ENCODE data around the gene DGKK.
"Not testable (repeated sequence)": the region's sequence is repeated elsewhere in the genome, so short reads cannot be mapped to it uniquely, and the experiment has no call there.

DGKK gene

DNA sequence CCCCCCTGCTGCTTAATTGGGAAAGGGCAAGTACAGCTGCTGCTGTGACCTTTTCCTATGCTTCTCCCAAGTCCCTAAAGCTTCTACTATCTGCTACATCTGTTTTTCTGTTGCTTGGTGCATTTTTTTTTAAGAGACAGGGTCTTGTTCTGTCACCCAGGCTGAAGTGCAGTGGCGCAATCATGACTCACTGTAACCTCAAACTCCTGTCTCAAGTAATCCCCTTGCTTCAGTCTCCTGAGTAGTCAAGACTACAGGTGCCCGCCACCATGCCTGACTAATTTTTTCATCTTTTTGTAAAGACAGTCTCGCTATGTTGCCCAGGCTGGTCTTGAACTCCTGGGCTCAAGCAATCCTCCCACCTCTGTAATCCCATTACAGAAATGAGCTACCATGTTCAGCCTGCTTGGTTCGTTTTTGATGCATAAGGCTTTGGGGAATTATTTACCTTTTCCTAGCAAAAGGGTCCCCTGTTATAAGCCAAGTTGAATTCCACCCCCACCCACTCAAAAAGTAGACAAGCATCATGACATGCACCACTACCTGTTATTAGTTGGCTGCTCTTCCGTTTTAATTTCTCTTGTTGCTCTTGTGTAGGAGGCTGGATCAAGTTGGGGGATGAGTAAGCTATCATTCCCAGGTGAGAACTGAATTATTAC lies 39.6 kb downstream of the DGKK start:
- no peak for FAIRE-seq

DNA sequence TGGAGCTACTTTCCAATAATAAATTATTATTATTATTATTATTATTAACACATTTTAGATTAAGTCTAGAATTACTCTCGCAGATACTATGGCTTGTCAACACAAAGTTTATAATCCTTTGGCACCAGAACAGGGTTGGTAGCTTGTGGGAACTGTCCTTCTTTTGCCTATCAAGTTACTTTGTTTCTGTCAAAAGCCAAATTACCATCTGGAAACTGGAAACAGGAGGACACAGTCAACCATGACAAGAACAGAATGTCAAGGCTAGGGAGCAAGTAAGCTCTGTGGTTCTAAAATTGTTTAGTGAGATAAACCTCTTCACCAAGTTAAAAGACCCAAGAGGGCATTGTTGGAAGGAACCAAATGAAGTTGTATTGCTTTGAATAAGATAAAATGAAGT lies 42.5 kb downstream of the DGKK start:
- FAIRE-seq, result no peak

DNA sequence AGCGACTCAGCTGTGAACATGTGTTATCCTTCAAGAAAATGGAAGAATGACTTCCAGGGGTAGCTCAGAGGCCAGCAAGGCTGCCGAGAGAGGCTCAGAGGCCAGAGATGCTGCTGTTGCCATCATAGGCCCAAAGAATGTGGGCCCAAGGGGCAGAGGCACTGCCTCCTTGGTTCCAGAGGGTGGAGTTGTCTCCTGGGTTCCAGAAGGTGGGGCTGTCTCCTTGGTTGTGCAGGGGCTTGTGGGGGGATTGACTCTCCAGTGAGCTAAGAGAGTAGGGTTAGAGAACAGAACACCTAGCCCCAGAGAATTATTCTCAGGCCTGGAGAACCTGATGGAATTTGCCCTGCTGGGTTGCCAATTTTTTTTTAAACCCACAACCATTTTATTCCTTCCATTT lies 62.6 kb downstream of the DGKK start:
- FAIRE-seq, result no peak

DNA sequence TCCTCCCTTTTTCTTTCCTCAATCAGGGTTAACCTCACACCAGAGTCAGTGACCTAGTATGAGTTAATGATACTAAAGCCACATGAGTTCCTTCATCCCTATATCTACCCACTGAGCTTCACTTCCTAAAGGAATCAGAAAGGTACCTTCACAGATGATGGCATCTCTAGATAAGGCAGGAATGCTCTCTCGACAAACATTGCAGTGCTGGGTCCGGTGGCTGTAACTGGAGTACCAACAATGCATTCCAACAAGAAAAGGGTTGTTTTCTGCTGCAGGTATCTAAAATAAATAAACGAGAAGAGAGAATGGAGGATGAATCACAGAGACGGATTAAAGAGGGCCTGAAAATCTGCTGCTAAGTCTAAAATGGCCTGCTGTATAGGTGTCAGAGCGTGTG lies 66.7 kb downstream of the DGKK start:
- FAIRE-seq, result no peak

DNA sequence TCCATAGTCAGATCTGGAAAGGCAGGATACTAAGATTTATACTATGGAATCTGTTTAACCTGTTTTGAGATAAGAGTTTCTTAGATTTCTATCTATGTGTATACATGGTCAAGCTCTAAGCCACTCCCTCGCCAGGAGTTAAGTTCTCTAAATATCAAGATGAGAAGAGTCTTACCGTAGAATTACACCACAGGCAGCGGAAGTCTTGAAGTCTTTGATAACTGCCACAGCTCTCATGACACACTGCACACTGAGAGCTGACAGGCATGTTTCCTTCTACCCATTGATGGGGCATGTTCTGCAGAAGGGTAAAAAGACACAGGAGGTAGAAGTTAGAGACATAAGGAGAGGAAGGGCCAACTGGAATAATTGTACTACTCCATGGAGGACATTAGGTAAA lies 67.7 kb downstream of the DGKK start:
- no peak for FAIRE-seq

DNA sequence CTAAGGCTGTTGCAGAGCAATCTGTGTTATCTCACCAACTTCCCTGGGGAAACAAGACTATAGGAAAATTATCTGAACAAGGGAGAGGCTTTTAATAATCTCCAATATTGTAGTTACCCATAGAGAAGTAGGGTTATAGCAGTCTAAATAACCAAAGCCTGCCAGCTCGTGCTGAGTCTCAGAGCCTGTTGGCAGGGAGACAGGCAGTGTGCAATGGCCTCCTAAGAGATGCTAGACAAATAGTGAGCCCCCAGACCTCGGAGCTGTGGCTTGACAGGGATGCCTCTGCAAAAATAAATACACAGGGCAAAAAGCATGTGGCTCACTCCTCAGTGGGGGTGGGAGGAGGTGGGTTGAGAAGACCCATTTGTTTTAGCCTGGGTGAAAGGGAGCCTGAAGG lies 76.7 kb downstream of the DGKK start:
- FAIRE-seq, result no peak

DNA sequence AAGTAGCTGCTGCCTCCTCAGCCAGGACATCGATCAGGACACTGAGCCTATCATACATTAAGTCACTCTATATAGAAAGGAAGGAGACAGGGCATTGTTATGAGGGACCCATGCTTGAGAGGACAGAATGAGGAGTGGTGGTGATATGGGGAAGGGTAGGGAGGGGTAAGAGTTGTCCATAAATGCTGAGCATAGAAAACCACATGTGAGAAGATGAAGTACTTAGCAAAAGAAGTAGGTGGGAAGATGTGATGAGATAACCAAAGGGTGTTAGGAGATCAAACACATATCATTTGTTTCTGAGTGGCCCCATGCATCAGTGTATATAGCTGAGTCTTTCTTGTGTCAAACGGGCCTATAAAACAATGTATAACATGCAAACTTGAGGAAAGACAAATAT lies 84.1 kb downstream of the DGKK start:
- no peak for FAIRE-seq

DNA sequence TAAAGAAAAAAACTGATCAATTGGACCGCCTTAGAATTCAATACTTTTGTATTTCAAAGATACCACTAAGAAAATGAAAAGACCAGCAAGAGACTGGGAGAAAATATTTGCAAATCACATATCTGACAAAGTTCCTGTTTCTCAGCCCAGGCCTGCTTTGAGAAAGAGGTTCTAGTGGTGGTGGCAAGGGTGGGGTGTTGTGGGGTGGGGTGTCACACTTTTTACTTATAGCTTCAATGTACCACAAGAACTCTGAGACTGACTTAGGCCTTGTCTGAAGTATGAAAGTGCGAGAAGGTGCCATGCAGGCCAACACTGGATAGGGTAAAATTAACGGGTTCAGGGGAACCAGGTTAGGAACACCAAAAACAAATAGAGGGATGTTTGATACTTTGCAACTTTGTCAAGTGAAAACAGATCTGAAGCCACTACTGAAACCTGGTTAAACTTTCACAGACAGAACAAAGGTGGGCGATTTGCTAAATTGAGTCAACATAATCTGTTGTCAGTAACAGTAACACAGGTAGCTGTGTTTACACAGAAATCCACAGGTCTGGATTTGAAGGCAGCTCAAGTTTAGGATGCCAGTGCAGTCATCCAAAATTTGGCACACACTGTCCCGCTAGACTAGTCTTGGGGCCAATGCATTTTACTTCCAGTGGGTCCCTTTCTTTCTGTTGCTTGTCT lies 88.8 kb downstream of the DGKK start:
- no peak for FAIRE-seq

DNA sequence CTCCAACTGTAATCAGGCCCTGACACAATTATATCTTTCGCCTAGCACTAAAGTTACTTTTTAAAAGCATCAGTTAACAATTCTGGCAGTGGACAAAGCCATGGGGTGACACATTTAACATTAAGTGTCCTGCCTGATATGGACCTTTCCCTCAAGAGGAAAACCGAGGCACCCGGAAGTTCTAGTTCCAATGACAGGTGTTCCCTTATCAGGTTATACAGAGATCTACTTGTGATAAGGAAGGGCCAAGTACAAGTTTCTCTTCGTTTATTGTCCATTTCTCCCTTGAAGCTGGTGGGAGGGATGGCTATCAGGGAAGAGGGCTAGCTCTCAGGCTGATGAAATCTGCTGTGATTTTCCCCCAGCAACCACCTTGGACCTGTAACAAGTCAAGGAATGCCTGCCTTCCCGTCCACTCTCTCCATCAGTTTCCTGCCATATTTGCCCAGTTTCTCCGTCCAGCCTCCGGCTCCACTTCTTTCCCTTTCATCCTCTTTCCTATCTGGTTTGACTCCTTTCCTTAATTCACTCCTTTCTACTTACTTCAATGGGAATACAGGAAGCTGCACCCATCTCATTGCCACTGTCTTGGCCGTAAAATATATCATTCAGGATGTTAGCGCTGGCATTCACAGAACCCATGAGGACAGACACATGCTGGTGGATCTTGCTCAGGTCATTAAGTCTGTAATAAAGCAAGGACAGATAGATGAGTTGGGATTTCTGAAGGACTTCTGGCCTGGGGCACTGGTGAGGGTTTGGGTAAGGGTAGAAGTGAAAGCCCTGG lies 95.0 kb downstream of the DGKK start:
- no peak for FAIRE-seq

DNA sequence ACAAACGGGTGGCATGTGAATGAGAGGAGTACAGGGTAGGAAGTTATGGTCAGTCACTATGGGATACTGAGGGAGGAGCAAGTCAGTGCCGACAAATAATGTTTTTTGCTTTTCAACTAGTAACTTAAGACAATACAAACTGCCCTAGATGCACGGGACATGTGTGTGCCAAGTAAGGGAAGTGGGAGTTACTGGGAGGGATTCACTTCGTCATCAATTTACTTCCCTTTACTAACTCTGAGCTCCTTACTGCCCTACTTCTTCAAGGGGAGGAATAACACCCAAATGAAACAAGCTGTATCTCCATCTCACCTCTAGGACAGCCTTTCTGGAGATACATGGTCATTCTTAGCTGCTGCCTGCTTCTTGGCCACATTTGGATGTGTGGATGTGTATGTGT lies 97.7 kb downstream of the DGKK start:
- FAIRE-seq, result no peak

DNA sequence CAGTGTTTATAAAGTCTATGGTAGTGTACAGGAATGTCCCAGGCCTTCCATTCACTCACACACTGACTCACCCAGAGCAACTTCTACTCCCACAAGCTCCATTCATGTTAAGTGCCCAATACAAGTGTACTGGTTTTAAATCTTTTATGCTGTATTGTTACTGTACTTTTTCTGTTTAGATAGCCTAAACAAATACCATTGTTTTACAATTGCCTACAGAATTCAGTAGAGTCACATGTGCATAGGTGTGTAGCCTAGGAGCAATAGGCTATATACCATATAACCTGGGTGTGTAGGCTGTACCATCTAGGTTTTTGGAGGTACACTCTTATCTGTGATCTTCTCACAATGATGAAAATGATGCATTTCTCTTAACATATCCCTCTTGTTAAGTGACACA lies 126.7 kb downstream of the DGKK start:
- FAIRE-seq, result no peak

DNA sequence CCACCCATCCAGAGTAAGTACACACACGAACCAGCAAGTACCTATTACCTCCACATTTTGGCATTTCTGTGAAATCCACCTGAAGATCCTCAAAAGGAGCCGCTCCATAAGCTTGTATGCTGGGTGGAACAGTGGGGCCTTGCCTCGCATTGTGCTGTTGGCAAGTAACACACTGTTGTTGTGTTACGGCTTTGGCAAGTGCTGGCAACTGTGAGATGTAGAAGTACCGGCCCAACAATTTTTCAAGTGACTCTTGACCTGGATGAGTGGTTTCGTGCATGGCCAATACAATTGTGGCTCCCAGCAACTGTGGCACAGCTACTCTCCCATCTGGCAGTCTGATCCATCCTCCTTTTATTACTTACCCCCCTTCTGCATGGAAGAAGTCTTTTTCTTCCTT lies 137.3 kb downstream of the DGKK start:
- FAIRE-seq, result no peak

DNA sequence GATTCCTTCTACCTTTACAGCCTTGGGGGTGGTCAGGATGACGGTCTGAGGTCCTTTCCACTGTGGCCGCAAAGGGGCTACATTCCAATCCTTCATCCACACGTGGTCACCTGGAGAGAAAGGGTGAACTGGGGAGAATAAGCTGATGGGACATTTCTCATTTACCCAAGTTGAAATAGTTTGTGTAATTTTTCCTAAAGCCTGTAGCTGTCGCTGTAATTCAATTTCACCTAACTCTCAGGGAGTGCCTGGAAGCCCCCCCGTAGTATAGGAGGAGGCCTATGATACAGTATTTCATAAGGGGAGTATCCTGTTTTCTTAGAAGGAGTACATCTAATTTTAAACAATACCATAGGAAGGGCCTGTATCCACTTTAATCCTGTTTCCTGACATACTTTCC lies 138.0 kb downstream of the DGKK start:
- not testable (repeated sequence) for FAIRE-seq

DNA sequence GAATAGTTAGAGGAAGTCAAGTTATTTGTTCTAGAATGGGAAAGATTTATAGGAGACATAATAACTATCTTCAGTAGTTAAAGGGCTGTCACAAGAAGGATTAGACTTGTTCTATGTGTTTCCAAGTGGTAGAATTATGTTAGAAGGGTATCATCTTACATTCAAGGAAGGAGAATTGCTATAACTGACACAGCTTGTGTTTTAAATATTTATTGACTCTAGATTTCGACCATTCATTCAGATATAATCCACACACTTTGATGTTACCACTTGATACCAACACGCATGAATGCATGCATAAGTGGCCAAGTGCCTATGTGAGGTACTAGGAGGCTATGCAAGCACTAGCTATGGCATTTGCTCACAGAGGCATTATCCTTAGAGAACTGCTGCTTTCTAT lies 143.4 kb downstream of the DGKK start:
- FAIRE-seq, result no peak
